Parathyroid adenoma (tissue), 2 donors: Measurements from ENCODE around the gene ECEL1.
"Not testable (repeated sequence)": the region's sequence is repeated elsewhere in the genome, so short reads cannot be mapped to it uniquely, and the experiment has no call there.

Experiments used
- H2AFZ ChIP-seq: fragments of 300-600 bp; sonication (generic); one replicate; pipeline ENCODE4 v1.7.0; 2017; ENCODE audit warnings: antibody characterized with exemption, mild to moderate bottlenecking
- H3K27ac ChIP-seq: fragments of 300-600 bp; sonication (generic); one replicate; pipeline ENCODE4 v1.7.0; 2017
- H3K27me3 ChIP-seq: fragments of 300-600 bp; sonication (generic); one replicate; pipeline ENCODE4 v1.7.0; 2017; ENCODE audit warnings: low read length; ENCODE audit not compliant: control insufficient read depth, insufficient read depth
- H3K36me3 ChIP-seq: fragments of 300-600 bp; sonication (generic); one replicate; pipeline ENCODE4 v1.7.0; 2017; ENCODE audit warnings: low read length; ENCODE audit not compliant: control insufficient read depth, insufficient read depth
- H3K4me1 ChIP-seq: fragments of 300-600 bp; sonication (generic); one replicate; pipeline ENCODE4 v1.7.0; 2017; ENCODE audit warnings: control low read depth
- H3K4me2 ChIP-seq: fragments of 300-600 bp; sonication (generic); one replicate; pipeline ENCODE4 v1.7.0; 2017; ENCODE audit warnings: low read length
- H3K4me3 ChIP-seq: fragments of 300-600 bp; sonication (generic); one replicate; pipeline ENCODE4 v1.7.0; 2017; ENCODE audit warnings: low read depth, low read length
- H3K79me2 ChIP-seq: fragments of 300-600 bp; sonication (generic); one replicate; pipeline ENCODE4 v1.7.0; 2017; ENCODE audit warnings: control low read depth
- H3K9ac ChIP-seq: fragments of 300-600 bp; sonication (generic); one replicate; pipeline ENCODE4 v1.7.0; 2017; ENCODE audit warnings: mild to moderate bottlenecking
- H3K9me3 ChIP-seq: fragments of 300-600 bp; sonication (generic); one replicate; pipeline ENCODE4 v1.7.0; 2017; ENCODE audit warnings: low read length; ENCODE audit not compliant: control insufficient read depth
- TF ChIP-seq, protein P1 (sequence below): fragments of 300-600 bp; sonication (generic); IDR thresholded peaks from one replicate; pipeline ENCODE4 v1.7.0; 2017; ENCODE audit warnings: antibody characterized with exemption, mild to moderate bottlenecking
- donor health status: primary hyperparathyroidism.

The ECEL1 gene

DNA sequence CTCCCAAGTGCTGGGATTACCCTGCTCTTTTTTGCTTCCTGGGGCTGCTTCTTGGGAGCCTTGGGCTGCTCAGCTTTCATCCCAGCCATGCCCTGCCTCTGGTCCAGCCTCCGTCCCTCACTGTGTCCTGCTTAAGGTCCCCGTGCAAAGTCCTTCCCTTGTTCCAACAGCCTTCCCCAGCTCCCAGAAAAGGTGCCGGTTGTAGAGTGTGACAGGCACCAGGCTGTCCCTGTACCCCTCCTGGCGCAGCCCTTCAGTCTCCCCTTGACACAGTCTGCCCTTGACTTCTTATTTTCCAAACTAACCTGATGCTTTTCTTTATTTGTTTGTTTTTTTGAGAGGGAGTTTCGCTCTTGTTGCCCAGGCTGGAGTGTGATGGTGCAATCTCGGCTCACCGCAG is 51.8 kb downstream of the ECEL1 start:
- H3K27me3 ChIP-seq: no peaks in the 10 kb centered on the region
- H3K4me3 ChIP-seq: no peak overlapping the region
- H2AFZ ChIP-seq: no peak overlapping the region
- H3K9ac ChIP-seq: no peak overlapping the region
- H3K27ac ChIP-seq: no peak overlapping the region
- no peaks in the 10 kb centered on the region for H3K36me3 ChIP-seq
- no peaks in the 10 kb centered on the region for H3K4me1 ChIP-seq
- H3K4me2 ChIP-seq: no peak overlapping the region
- H3K79me2 ChIP-seq: no peaks in the 10 kb centered on the region
- H3K9me3 ChIP-seq: no peaks in the 10 kb centered on the region
- TF ChIP-seq, protein P1, sequence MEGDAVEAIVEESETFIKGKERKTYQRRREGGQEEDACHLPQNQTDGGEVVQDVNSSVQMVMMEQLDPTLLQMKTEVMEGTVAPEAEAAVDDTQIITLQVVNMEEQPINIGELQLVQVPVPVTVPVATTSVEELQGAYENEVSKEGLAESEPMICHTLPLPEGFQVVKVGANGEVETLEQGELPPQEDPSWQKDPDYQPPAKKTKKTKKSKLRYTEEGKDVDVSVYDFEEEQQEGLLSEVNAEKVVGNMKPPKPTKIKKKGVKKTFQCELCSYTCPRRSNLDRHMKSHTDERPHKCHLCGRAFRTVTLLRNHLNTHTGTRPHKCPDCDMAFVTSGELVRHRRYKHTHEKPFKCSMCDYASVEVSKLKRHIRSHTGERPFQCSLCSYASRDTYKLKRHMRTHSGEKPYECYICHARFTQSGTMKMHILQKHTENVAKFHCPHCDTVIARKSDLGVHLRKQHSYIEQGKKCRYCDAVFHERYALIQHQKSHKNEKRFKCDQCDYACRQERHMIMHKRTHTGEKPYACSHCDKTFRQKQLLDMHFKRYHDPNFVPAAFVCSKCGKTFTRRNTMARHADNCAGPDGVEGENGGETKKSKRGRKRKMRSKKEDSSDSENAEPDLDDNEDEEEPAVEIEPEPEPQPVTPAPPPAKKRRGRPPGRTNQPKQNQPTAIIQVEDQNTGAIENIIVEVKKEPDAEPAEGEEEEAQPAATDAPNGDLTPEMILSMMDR: no peak

DNA sequence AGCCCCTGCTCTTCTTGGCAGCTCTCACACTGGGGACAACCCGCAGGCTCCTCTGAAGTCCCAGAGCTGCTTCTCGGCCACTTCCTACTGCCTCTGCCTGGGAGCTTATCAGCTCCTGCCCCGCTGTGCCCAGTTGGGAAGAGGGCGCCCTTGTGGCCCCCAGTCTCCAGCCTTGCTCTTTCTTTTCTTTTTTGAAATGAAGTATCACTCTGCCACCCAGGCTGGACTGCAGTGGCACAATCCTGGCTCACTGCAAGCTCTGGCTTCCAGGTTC is 52.3 kb downstream of the ECEL1 start:
- H2AFZ ChIP-seq: no peak overlapping the region
- H3K9ac ChIP-seq: no peak overlapping the region
- no peak overlapping the region for H3K4me3 ChIP-seq
- no peaks in the 10 kb centered on the region for H3K4me1 ChIP-seq
- H3K36me3 ChIP-seq: no peaks in the 10 kb centered on the region
- no peak overlapping the region for H3K27ac ChIP-seq
- no peak overlapping the region for H3K4me2 ChIP-seq
- TF ChIP-seq, protein P1: no peak
- H3K79me2 ChIP-seq: no peaks in the 10 kb centered on the region
- no peaks in the 10 kb centered on the region for H3K27me3 ChIP-seq
- no peaks in the 10 kb centered on the region for H3K9me3 ChIP-seq

DNA sequence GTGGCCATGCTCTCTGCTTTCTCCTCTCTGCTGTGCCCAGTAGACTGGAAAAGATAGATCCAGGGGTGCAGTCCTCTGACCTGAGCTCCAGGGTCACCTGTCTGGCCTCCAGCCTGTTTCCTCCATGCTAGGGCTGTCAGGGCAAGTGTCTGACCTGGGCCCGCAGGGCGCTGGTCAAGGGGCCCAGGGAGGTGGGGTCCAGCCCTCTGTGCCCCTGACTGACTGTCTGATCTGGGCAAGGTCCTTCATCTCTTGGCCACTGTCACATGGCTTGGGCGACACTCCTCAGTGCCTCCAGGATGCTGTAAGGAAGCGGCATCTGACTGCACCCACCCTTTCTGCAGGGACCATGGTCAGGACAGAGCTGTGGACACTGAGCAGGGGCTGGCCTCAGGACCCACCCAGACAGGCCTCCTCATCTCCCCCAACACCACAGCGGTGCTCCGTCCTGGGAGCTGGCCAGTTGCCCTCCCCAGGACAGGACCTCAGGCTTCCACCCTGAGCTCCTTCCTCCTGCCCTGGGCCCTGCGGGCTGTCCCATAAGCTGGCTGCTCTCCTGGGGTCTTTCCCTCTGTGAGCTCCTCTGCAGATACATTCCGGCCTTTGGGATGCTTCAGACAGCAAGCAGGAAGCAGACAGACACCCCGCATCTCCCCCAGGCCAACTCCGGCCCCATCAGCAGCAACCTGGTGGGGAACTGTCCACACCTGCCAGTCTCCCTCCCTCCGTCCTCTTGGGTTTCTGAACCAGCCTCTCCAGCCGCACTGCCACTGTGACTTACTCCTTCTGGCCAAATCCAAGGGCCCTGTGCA is 52.9 kb downstream of the ECEL1 start:
- Histone ChIP-seq H3K79me2 (no peaks in the 10 kb centered on the region), H3K9ac (no peak overlapping the region), H3K9me3 (no peaks in the 10 kb centered on the region), H3K36me3 (no peaks in the 10 kb centered on the region), H3K27me3 (no peaks in the 10 kb centered on the region), H3K4me1 (no peaks in the 10 kb centered on the region), H3K27ac (no peak overlapping the region), H3K4me2 (no peak overlapping the region), H2AFZ (no peak overlapping the region), H3K4me3 (no peak overlapping the region)
- TF ChIP-seq, protein P1: no peak

DNA sequence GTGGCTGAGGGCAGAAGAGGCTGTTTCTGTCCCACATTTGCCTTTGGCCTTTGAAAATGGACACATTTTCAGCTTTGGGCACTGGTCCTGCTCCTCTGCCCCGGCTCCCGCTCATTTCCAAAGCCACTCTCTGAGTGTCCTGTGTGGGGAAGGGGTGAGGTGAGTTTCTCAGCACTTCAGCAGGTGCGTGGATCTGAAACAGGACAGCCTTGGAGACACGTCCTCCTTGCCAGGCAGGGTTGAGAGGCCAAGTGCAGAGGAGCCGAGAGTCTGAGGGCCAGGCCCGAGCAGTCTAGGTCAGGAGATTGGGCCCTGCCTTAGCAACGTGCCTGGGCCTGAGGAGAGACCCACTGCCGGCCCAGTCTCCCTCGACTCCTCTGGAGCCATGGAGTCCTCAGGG is 53.5 kb downstream of the ECEL1 start:
- no peaks in the 10 kb centered on the region for H3K79me2 ChIP-seq
- no peaks in the 10 kb centered on the region for H3K36me3 ChIP-seq
- no peaks in the 10 kb centered on the region for H3K4me1 ChIP-seq
- TF ChIP-seq, protein P1: no peak
- H3K27me3 ChIP-seq: no peaks in the 10 kb centered on the region
- H2AFZ ChIP-seq: no peak overlapping the region
- no peaks in the 10 kb centered on the region for H3K9me3 ChIP-seq
- no peak overlapping the region for H3K27ac ChIP-seq
- no peak overlapping the region for H3K4me2 ChIP-seq
- no peak overlapping the region for H3K9ac ChIP-seq
- no peak overlapping the region for H3K4me3 ChIP-seq

DNA sequence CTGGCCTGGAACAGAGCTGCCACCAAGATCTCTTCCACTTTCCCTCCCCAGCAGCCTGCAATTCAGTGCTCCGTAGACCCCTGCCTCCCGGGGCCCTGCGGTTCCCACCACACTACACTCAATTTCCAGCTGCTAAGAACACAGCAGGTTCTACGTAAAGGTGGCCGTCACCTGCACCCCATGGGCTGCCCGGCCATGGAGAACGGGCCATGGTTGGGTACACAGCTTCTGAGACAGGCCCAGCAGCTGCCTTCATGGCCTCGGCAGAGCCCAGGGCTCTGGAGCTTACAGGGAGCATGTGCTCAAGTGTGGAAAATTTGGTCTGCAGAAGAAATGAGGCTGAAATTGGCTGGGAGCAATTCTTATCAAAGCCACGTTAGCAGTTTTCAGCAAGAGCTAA is 54.0 kb downstream of the ECEL1 start:
- H3K79me2 ChIP-seq, H3K27ac ChIP-seq, H3K27me3 ChIP-seq, H3K4me1 ChIP-seq, H3K9me3 ChIP-seq, H2AFZ ChIP-seq, H3K9ac ChIP-seq, H3K4me2 ChIP-seq, H3K36me3 ChIP-seq, H3K4me3 ChIP-seq: not testable (repeated sequence)
